Posterior vena cava (tissue), 2 donors: ENCODE data around the gene MAGOH. TPM values are rescaled to one million over a fixed set of nuclear protein-coding genes. Genes with fewer than 3 reads are reported as not detected.
"Not testable (repeated sequence)": the region's sequence is repeated elsewhere in the genome, so short reads cannot be mapped to it uniquely, and the experiment has no call there.

ENCODE experiments used
- DNase-seq: peaks from one replicate; pipeline ENCODE4 v3.0.0-alpha.2; 2020; ENCODE audit warnings: low spot score
- intact Hi-C, 2 donors: fragments of 100-400 bp; cut with DNase I; formaldehyde crosslinking; loops; one replicate each; pipeline versions ENCODE4 v1.14.1 to v1.14.2; 2022 to 2023
- long read RNA-seq, 2 donors: library from polyadenylated mRNA; unstranded; transcript quantifications; one replicate each; pipeline ENCODE4 v2.0.0, GENCODE V29; 2020 to 2021
- total RNA-seq, 2 donors: library from RNA; stranded (reverse); fragmentation: NEBNext Ultra II Directional; extraction: Animal tissue kit (Norgen Biotek cat#: 25700); gene quantifications; one replicate each; pipeline ENCODE4 v1.2.1, GENCODE V29; 2021
- donor health status: DM: yes; HTN: yes; CAD: no.
- donor health status: DM: yes; HTN: yes; CAD: no.

MAGOH gene
- 10 to 100 TPM; 24.0 to 32.2 TPM for total RNA-seq
- long read RNA-seq, donor 1, partial matches to known transcripts, result 0 of 1 reads
- long read RNA-seq, donor 1, other reads (novel, unspliced or antisense), result 0 of 1 reads
- long read RNA-seq, donor 2, result 0 reads

DNA sequence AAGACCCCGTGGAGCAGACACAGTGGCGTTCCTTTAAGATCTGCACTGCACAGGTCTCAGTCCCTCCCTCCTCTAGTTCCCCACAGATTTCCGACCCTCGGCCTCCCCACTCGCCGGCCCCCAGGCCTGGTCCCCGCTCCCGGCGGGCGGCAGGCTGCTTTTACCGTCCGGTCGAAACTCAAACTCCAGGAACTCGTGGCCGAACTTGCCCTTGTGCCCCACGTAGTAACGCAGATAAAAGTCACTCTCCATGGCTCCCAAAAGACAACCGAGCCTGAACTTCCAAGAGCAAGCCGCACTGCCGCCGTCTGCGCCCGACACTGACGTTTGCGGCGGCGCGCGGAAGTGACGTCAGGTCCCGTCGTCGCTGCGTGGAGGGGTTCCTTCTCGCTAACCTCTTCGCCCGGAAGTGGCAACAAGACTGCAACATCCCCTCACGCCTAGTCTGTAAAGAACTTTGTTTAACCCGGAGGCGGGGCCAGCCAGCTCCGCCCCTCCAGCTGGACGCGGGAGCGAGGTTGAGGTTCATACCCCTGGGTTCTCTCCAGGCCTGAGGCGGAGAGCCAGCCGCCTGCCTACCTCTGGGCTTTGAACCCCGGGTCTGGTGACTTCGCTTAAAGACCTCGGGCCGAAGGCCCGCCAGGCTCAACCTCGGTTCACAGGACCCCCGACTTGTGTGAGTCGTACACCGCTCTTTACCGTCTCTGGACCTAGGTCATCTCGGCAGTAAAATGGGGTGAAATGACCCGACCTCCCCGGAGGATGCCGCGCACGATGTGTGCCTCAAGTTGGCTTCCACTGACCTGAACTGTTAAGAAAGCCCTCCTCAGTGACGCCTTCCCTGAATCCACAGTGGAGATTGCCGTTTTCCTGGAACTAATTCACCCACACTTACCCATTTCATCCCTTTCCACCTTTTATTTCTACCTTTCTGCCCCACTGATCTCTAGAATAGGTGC lies at the start of gene MAGOH:
TSS of gene MAGOH (minus strand) at position 322 of the 959 bp plus-strand sequence. CDS start at position 252, 70 bp downstream.
- DNase-seq, result peak; percentile 99
- intact Hi-C loops, result loop anchor here in 1 of 2 donors (5.0 kb wide), 1 partner anchor 1319 kb away; no protein-coding TSS in a partner anchor

DNA sequence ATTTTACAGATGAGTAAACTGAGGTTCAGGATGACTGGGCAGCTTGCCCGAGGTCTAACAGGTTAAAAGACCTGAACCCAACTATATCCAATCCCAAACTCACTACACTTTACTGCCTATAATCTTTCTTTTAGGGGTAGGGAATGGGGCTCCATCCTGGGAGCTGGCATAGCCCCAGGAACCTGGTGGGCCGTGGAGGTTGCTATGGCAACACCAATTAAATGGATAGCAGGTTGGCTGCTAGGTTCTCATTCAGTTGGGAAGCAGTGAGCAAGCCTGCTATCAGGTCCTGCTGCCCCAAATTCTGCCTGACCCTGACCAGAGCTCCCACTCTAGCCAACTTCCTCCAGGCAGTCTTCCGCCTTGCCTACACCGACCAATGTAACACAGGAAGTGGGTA lies 48.6 kb upstream of the MAGOH start:
- DNase-seq, result no peak

DNA sequence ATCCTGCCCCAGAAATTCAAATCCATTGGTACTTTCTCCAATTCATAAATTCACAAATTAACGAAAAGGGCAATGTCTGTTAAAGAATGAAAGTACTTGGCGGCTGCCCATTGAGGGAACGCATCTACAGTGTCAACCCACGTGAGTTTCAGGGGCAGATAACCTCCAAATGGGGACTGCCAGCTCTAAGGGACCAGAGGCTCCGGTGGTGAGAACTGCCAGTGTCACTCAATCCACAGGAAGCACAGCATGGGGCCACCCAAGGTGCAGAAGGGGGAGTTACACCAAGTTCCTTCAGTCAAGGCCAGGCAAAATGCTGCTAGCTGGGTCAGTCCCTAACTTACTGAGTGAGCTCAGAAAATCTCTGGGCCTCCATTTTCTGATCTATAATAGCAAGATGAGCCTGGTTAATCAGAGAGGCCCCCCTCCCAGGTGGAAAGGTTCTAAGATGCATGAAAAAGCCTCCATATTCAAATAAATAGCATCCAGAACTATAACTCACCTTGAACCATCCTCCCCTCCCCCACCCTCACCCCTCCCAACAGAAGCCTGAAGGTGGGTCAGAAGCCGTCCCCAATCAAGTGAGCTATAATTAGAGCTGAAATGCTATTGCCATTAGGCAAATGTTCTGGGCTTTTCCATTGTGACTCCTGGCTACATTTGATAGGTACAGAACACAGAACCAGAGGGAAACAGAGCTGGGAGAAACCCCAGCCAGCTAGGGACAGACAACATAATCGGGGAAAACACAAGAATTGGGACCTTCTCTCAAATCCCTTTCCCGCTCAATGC lies 47.8 kb upstream of the MAGOH start:
- DNase-seq, result no peak
- intact Hi-C loops, result no loop called here

More for the DNA sequence above, 48.6 kb upstream of the MAGOH start:
- intact Hi-C loops, result no loop called here

DNA sequence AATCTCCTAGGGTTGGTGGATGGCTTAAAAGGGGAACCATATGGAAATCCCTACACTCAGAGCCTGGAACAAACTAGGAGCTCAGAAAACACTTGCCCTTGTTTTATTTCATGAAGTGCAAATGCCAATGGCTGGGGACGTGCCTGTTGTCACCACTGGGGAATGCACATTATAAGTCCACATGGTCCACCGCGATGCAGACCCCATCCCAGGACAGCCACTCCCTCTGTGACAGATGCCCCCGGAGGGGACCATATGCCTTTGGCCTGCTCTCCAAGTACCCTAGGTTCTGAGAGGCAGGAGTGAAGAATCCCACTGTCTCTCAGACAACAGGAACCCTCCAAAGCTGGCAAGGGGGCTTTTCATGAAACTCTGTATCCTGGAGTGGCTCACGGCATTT lies 47.2 kb upstream of the MAGOH start:
- no peak for DNase-seq
- intact Hi-C loops, result no loop called here

DNA sequence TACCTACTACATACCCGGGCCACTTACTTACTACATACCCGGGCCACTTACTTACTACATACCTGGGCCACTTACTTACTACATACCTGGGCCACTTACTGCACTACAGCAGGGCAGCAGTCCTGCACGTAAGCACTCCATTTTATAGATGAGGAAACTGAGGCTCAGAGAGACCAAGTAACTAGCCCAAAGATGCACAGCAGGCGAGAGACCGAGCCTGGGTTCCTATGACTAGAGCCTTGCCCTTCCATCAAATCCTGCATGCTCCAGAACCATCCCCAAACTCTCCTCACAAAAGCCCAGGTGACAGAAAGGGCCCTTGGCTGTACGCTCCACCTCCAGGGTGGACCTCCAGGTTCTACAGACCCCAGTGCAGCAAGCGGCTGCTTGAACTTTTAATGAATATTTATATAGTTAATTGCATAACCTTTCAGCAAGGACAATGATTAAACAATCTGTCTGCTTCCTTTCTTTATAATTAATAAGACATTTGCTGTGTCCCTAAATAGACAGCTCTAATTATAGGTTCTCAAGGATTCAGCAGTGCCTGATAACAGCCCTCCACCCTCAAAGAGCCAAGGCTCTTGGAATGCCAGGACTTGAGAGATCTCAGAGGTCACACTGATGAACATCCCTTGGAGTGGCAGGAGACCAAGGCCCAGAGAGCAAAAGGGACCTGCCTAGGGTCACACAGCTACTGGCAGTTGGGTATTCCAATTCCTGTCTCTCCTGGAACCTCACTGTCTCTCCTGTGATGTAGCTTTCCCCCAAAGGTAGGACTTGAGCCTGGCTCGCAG lies 46.1 kb upstream of the MAGOH start:
- intact Hi-C loops, result no loop called here
- no peak for DNase-seq

DNA sequence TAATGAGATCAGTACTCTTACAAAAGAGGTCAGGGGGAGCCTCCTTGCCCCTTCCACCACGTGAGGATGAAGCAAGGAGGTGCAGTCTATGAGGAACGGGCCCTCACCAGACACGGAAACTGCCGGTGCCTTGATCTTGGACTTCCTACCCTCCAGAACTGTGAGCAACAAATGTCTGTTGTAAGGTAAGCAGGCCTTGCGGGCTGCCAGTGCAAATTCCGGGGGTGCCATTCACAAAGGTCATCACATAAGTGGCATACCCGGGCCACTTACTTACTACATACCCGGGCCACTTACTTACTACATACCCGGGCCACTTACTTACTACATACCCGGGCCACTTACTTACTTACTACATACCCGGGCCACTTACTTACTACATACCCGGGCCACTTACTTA lies 44.8 kb upstream of the MAGOH start:
- intact Hi-C loops, DNase-seq: not testable (repeated sequence)

DNA sequence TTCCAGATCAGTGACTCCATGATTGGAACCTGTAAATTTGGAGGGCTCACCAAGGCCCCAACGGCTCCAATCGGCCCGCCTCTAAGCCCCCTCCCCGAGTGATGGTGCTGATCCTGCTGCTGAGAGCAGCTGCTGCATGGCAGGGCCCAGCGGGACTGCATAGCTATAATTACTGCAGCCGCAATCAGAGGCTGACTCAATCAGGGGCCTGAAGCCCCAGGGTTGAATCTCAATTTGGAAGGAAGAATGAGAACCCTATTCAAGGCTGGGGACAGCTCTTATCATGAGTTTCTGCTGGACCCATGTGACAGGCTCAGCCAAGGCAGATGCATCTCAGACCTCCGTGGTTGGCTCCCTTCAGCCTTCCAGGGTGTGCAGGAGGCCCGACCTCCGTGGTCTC lies 42.8 kb upstream of the MAGOH start:
- intact Hi-C loops, result loop anchor here in 1 of 2 donors (2.0 kb wide), 1 partner anchor 112 kb away; no protein-coding TSS in a partner anchor
- DNase-seq, result no peak

DNA sequence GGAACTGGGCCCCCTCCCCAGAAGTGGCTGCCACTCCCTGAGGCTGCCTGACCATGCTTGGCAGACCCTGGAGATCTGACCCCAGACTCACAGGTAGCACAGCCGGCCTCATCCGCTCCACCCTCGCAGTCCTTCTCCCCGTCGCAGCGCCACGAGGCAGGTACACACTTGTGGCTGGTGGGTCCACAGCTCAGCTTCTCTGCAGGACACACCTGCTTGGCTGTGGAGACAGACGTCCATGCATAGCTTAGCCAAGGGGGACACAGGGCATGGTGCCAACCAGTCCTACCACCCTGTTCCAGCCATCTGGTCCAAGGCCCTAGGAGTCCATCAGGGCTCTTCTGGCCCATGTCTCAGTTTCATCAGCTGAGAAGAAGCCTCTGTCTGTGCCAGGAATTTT lies 42.2 kb upstream of the MAGOH start:
- DNase-seq, result no peak
- intact Hi-C loops, result loop anchor here in 1 of 2 donors (2.0 kb wide), 1 partner anchor 112 kb away; no protein-coding TSS in a partner anchor

DNA sequence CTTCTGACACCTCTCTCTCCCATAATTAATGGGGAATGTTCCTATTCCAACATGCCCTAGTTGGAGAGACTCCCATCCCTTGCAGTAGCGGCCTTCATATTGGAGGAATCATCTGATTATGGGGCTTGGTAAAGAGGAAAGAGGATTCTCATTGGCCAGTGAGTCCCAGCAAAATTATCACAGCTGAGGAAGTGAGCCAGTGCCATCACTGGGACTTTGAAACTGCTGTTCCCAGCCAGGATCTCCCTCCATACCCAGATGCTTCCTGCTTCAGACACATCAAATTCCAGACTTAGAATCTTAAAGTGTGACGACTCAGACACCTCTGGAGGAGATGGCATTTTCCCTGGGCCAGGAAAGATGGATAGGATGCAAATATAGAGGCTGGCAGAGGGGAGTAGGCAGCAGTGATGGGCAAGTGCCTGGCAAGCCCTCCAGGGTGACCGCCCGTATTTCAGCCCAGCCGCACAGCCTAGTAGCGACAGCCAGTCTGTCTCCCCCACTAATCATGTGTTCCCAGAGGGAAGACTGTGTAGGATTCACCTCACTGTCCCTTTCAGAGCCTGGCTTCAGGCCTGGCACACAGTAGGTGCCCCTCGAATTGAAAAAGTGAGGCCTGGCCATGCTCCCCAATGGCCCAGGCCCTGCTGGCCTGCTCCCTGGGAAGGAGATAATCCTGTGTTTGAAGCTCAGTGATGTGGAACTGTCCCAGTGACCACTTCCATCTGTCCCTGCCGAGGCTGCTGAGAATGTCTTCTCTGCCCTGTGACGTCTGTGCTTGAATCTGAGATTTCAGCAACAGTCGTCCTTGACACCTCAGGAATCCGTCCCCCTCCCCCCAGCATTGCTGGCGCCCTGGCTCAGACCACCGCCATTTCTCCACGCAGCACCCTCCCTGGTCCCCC lies 41.2 kb upstream of the MAGOH start:
- intact Hi-C loops, result loop anchor here (2.0 kb wide), 1 partner anchor 113 kb away; no protein-coding TSS in a partner anchor
- DNase-seq, result no peak

DNA sequence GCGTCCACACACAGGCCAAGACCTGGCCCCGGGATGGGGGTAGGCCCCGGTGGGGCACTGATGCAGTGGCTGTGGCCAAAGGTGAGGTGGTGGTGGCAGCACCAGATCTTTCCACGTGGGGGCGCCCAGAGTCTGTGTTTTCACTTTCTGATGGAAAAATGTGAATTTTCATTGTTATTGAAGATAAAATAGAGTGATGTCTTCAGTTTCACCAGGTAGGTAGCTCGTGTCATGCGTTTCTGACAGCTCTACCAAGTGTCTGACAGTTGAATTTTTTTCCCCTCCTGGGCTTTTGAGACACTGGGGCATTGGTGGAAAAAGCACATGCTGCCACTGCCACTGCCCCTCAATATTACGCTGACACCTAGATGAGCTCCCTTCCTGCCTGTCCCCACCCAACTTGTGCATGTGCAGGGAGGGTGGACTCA lies 40.0 kb upstream of the MAGOH start:
- DNase-seq, result peak; percentile 86
- intact Hi-C loops, result loop anchor here in 1 of 2 donors (2.0 kb wide), 1 partner anchor 114 kb away; no protein-coding TSS in a partner anchor

DNA sequence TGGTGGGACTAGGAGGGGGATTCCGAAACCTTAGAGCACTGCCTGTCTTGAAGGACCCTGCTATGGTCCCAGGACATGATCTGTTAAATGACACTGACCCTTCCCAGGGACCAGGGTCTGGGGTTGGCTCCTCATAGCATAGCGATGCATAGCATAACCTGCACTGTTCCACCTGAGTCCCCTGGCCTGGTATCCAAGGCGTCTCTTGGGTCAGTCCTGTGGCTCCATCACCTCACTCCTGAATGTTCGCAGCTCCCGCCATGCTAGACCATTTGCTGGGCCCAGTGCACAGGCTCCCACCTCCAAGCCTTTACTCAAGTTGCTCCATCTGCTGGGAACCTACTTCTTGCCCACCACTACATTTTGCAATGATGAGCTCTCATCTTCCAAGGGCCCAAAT lies 39.0 kb upstream of the MAGOH start:
- intact Hi-C loops, result no loop called here

DNA sequence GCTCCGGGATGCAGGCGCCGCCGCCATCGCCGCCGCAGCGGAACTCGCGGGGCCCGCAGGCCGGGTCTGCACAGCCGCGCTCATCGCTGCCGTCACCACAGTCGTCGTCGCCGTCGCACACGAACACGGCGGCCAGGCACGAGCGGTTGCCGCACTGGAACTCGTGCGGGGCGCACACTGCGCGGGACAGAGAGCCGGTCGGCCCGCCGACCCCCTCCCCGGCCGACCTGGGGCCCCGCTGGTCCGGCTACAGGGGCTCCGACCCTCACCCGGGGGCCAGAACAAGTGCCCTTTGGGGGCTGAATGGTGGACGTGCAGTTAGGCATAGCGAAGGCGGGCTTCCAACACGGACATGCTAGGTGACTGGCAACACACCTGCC lies 38.6 kb upstream of the MAGOH start:
- peak; percentile 53 for DNase-seq
- intact Hi-C loops, result no loop called here

More for the DNA sequence above, 39.0 kb upstream of the MAGOH start:
- peak; percentile 52 for DNase-seq

DNA sequence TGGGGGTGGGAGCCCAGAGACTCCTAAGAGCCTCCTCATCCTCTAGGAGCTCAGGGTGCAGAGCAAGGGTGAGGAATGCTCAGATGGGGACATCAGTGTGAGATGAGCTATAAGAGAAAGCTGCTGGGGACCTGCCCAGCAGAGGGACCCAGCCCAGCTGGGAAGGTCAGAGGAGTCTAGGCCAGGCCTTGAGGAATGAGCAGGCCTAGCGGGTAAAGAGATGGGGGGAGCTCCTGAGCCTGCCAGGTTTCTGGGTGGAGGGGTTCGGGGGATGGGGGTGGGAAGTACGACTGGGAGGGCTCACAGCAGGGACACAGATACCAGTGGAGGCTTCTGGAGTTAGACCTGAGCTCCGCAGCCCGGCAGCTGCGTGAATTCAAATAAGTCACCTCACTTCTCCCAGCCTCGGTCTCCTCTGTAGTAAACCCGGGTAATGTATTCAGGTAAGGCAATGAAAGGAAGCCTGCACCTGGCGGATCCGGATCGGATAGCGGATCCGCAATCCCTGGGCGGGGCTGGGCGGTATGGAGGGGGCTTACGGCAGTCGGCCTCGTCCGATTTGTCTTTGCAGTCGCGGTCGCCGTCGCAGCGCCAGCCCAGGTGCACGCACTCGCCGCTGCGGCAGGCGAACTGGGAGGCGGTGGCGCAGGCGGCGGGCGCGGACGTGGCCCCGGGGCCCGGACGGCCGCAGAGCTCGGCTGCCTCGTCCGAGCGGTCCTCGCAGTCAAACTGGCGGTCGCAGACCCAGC lies 38.0 kb upstream of the MAGOH start:
- intact Hi-C loops, result no loop called here
- DNase-seq, result peak; percentile 78

DNA sequence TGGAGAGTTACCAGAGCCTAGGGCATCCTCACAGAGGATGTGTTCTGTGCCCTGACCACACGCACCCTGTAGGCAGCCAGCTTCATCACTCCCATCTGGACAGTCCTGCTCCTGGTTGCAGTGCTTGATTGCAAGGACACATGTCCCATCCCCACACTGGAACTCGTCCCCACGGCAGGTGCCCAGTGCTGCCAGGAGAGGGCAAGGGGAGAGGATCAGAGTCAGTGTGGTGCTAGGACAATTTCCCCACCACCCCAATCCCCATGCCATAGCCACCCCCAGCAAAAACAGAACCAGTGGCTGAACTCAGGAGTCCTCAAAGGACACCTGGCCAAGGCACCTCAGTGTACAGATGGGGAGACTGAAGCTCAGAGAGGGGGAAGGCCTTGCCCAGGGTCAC lies 37.2 kb upstream of the MAGOH start:
- peak; percentile 45 for DNase-seq

DNA sequence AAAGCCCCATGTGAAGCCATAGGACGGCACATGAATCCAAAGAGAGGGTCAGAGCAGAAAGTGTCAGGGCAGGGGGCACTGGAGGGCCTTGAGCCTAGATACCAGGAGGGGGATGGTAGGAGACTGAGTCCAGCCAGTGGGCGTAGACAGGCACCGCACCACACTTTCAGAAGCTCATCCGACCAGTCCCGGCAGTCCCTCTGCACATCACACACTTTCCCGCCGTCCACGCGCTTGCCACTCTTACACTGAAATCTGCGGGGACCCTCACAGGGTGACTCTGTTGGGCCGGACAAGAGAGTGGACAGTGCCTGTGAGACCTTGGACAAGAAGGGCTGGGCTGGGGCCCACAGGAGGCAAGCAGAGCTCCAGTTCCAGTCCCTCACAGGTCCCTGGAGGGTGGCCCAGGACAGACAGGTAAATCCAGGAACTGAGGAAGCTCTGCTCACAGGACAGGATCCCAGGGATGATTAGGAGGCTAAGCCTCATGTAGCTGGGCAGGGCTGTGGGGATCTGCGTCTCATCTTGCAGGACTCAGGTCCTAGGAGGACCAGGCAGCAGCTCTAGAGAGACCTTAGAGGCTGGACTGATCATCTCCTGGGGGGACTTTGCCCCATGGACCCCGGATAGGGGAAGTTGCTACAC lies 36.3 kb upstream of the MAGOH start:
- DNase-seq, result peak; percentile 77
- intact Hi-C loops, result no loop called here

More for the DNA sequence above, 37.2 kb upstream of the MAGOH start:
- intact Hi-C loops, result no loop called here

DNA sequence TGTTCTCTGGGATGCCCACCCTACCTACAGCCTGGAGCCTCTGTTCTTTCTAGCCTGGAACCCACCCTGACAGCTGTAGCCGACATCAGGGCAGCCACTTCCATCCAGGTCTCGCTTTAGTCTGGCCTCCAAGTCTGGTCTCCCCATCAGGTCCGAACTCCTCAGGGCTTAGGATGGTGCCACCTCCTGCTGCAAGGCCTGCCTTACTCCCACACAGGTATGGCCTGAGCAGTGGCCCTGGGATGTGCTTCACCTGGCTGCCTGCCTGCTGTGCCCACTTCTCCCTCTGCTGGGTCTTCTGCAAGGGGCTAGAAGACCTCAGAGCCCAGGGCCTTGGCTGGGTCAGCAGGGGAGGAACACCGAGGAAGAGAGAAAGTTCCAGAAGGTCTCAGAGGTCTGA lies 35.7 kb upstream of the MAGOH start:
- intact Hi-C loops, result no loop called here
- peak; percentile 62 for DNase-seq

DNA sequence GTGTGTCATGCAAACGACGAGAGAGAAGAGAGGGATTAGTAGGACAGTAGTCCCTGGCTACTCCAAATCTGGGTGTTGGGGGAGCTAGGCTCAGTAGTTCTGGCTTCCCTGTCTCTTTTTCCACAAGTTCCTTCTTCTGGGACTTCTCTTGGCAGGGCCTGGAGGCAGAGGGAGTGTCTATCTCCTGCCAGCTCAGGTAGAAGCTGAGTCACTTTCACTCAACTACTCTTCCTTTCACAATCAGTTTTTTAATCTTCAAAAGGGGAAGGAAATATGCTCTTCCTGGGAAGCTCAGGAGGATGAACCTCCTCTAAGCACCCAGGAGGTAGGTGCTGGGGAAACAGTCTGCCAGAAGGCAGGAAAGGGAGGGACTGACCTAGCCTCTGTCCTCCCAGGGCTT lies 35.2 kb upstream of the MAGOH start:
- DNase-seq, result peak; percentile 3
- intact Hi-C loops, result no loop called here
